GM19463 (cell line): Measurements from ENCODE around the gene CD300LF.

ENCODE experiments used
- ATAC-seq: cut with Tn5 transposase; IDR thresholded peaks from one replicate; pipeline ENCODE4 v1.9.1; 2021; ENCODE audit warnings: mild to moderate bottlenecking, moderate library complexity; ENCODE audit not compliant: unreplicated experiment

CD300LF gene

DNA sequence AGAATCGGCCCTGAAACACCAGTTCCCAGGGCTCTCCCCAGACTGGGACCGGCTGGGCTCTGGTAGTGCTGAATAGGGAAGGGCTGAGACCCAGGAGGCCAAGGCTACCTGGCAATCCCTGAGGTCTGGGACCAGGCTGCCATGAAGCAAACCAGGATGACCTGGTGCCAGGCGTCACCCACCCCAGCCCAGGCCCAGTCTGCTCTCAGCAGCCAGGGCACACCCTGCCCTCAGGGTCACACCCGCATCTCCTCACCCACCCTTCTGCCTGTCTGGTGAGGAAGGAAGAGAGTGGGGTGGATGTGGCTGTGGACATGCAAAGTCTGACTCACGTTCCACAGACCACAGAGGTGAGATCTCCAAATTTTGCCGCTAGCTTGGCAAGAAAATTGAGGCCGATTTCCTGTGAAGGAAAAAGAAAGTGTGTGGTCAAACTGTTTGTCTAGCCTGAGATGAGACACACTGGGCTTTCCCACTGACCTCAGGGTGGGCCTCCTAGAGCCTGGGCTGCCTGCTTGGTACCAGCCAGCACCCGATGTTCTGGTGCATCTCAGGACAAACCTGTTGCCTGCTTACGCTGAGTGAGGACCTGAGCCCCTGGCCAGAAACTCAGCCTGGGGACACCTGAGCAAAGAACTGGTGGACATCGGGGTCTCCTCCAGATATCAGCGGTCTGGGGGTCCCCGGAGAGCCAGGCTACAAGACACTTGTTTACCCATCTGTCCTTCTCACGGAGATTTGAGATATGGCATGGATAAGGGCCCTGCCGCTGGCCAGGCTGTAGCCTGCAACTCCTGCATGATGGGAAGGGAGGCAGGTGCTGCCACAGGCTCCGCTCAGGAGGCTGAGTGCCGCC is 18.0 kb upstream of the CD300LF start:
- no peak for ATAC-seq

DNA sequence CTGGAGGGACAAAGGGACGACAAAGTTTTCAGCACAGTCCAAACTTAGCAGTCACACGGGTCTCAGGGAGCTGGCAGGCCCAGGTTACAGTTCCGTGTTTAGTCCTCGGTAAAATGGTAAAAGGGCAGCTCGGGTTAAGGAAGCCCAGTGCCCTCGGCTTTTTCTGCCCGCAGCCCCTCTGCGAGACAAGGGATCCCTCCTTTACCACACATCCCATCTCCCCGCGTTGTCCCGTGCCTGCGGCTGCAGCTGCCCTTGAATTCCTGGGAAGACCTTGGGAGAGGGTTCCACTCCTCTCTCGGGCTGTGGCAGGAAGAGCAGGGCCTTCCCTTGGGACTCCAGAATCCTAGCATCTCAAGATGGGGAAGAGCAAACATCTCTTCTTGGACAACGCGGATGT is 17.1 kb upstream of the CD300LF start:
- no peak for ATAC-seq

DNA sequence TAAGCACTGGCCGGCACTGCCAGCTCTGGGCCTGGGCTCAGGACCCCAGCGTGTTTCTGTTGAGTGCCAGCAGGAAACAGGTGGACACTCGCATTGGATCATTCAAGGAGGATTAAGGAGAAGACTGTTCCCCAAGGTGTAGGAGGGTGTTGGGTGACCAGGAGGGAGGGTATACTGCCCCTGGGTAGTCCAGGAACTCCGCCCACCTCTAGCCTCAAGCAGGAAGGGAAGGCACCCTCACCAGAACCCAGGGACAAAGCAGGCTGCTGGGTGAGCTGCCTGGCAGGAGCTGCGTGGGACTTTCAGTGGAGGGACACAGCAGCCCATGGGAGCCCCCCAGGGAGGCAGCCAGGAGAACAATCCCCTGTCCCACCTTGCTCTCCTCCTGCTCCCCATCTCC is 16.6 kb upstream of the CD300LF start:
- no peak for ATAC-seq

DNA sequence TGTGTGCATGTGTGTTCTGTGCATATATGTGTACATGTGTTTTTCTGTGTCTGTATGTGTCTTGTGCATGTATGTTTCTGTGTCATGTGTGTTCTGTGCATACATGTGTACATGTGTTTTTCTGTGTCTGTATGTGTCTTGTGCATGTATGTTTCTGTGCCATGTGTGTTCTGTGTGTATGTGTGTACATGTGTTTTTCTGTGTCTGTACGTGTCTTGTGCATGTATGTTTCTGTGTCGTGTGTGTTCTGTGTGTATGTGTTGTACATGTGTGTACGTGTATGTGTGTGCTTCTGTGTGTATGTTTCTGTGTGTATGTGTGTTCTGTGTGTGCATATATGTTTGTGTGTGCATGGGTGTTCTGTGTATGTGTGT is 16.0 kb upstream of the CD300LF start:
- ATAC-seq, result no peak

- ATAC-seq, result no peak
Observed at GRCh38 chr17:74728033-74728701, 15.4 kb upstream of the CD300LF start.

GRCh38 chr17:74725111-74725510 is 12.4 kb upstream of the CD300LF start:
- ATAC-seq, result no peak

- no peak for ATAC-seq
Observed at GRCh38 chr17:74723891-74724290, 11.2 kb upstream of the CD300LF start.

GRCh38 chr17:74722782-74723181 is 10.1 kb upstream of the CD300LF start:
- ATAC-seq, result no peak

- no peak for ATAC-seq
Observed at GRCh38 chr17:74720506-74720905, 7.8 kb upstream of the CD300LF start.

DNA sequence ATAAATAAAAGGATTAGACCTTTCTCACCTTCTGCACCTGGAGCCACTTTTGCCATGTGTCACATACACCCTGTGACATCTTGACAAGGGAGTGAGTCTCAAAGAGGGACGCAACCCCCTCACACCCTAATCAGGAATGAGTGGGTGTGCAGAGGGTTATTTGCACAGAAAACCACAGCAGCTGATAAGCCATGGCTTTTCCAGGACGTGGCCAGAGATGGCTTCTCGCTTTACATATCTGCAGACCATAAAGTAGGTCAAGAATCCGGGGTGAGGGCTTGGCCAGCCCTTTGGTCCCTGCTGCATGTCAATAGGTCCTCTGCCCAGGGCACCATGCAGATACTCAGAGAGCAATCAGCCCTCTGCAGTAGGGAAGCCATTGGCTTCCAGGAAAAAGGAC is 2.4 kb upstream of the CD300LF start:
- no peak for ATAC-seq

- no peak for ATAC-seq
Observed at GRCh38 chr17:74713171-74713755, 540 bp upstream of the CD300LF start.

DNA sequence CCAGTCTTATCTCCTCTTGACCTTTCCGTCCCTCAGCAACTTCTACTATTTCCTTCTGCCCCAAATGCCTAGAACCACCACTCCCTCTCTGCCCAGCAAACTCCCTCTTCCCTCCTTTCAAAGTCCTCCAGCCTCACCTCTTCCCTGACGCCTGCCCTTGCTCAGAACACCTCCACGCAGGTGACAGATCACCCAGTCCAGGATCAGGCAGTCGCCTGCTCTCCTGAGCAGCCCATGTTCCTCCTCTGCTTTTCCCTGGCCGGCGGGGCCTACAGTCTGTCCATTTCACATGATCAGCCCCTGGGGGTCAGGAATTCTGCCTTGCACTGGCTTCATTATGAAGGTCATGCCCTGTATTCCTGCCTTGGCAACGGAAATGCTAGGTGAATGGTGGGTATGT is 422 bp downstream of the CD300LF start:
- no peak for ATAC-seq

GRCh38 chr17:74711058-74711824 is 1.5 kb downstream of the CD300LF start:
- no peak for ATAC-seq

- no peak for ATAC-seq
Observed at GRCh38 chr17:74704544-74704943, 8.2 kb downstream of the CD300LF start.

DNA sequence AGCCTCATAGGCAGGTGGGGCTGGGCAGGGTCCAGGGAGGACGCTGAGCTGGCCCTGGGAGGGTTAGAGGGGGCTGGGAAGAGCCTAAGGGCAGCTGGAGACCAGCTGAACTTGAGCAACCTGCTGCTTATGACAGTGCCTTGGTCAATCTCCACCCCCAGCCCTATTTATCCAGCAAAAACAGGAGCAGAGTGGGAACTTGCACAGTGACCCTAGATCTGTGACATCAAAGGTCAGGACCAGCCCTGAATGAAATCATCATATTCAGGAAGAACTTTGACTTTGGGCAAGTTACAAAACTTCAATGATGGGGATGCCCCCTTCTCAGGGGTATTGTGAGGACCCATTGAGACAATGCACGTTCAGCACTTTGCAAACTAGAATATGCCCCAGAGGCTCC is 9.4 kb downstream of the CD300LF start:
- no peak for ATAC-seq

DNA sequence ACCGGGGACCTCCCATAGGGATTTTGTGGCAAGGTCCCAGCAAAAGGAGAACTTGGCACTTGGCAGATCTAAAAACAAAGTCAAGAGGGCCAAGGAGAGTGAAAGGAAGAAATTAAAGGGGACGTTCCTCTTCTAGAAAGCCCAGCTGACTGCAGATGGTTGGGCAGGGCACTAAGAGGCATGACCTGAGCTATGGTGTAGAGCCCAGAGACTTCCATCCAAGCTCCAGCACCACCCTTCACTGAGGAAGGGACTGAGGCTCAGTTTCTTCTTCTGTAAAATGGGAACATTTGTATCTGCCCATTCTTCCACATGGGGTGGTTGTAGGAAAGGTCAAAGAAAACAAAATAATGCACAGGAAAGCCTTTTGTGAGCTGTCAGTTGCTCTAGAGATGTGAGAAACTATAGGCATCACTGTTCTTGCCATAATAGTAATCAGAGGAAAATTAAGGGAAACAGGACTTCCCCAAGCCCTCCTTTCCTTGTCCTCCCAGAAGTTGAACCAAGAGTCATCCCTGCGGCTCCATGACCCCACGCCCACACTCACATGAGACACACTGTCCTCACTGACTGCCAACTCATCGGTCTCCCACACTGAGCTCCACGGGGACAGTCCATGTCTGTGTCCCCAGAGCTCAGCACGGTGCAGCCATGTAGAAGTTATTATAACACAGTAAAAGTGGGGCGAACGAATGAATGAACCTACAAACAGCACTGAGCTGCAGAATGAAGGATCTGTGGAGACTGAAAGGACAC is 10.4 kb downstream of the CD300LF start:
- no peak for ATAC-seq

GRCh38 chr17:74699236-74699635 is 13.5 kb downstream of the CD300LF start:
- ATAC-seq, result no peak

DNA sequence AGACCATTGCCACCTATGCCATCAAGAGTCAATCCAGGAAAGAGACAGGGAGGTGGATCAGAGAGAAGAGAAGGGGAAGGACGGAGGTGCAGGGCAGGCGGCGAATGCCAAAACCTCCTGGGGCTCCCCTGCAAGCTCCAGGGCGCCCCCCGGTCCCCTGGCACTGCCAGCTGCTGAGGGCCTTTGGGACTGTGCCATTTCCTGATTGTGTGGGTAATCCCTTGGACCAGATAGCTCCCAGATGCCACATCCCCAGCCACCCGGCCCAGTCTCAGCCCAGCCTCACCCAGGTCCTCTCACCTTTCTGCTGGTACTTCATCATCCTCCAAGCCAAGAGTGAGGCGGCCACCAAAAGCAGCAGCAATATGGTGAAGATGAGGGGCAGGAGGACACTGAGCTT is 14.7 kb downstream of the CD300LF start:
- ATAC-seq, result no peak

GRCh38 chr17:74697515-74697914 is 15.2 kb downstream of the CD300LF start:
- no peak for ATAC-seq

- ATAC-seq, result no peak
Observed at GRCh38 chr17:74695629-74696028, 17.1 kb downstream of the CD300LF start.

GRCh38 chr17:74694081-74694480 is 18.6 kb downstream of the CD300LF start:
- no peak for ATAC-seq
